Endothelial cell of umbilical vein (primary cell): ENCODE results near the gene SLC17A9. TPM values are rescaled to one million over a fixed set of nuclear protein-coding genes. Genes with fewer than 3 reads are reported as not detected.

Experiments used
- BruUV-seq: library from RNA; stranded (reverse); fragments of 400-500 nt; replicated peaks from 2 replicates; lab custom pipeline; 2021; lab: Mats Ljungman, UMichigan
- CTCF ChIA-PET: fragments of 300-600, 350-600 bp; sonication (Branson Sonifier 250); formaldehyde crosslinking; loops from one replicate; lab custom pipeline; 2021; ENCODE audit warnings: antibody characterized with exemption, inconsistent platforms; lab: Charles Lee
- POLR2A ChIA-PET: fragments of 300-600, 350-600 bp; sonication (Branson Sonifier 250); formaldehyde crosslinking; loops from one replicate; lab custom pipeline; 2021; ENCODE audit warnings: antibody characterized with exemption, inconsistent platforms; lab: Charles Lee
- DNase-seq: peaks from one replicate; pipeline ENCODE4 v3.0.0-alpha.2; 2011; ENCODE audit warnings: low read depth, low spot score
- FAIRE-seq: peaks from 2 replicates; lab custom pipeline; 2011; peaks lifted over from hg19 to GRCh38; lab: Jason Lieb, UNC
- H2AFZ ChIP-seq: 2 replicates; pipeline ENCODE4 v1.6.0; 2012; ENCODE audit warnings: low read depth, low read length, control low read depth, inconsistent platforms
- H3K27ac ChIP-seq: 2 replicates; pipeline ENCODE4 v1.5.1; 2011; ENCODE audit warnings: low read depth, mild to moderate bottlenecking, control low read depth, low read length, moderate library complexity; ENCODE audit not compliant: insufficient read depth
- H3K27me3 ChIP-seq, 2 experiments: 2 replicates each; pipeline versions ENCODE4 v1.6.0 to v1.6.1; 2011; ENCODE audit warnings: low read length in 2 of 2, mixed read lengths in 1 of 2; ENCODE audit not compliant: control insufficient read depth in 2 of 2, insufficient read depth in 2 of 2
- H3K36me3 ChIP-seq, 2 experiments: 2 replicates in 1 of 2; 3 replicates in 1 of 2; pipeline ENCODE4 v1.5.1; 2011; ENCODE audit warnings: low read length in 2 of 2, mild to moderate bottlenecking in 1 of 2, moderate library complexity in 1 of 2; ENCODE audit not compliant: control insufficient read depth in 2 of 2, insufficient read depth in 2 of 2; ENCODE audit errors: extremely low read depth in 1 of 2
- H3K4me1 ChIP-seq: 3 replicates; pipeline ENCODE4 v1.5.1; 2011; ENCODE audit warnings: mild to moderate bottlenecking, low read length; ENCODE audit not compliant: control insufficient read depth, insufficient read depth; ENCODE audit errors: extremely low read depth
- H3K4me2 ChIP-seq: 2 replicates; pipeline ENCODE4 v1.6.1; 2011; ENCODE audit warnings: low read length, control low read depth, mixed read lengths; ENCODE audit not compliant: insufficient read depth
- H3K4me3 ChIP-seq, 3 experiments: fragments of 200-600 bp in 1 of 3; sonication (generic), shearing (Covaris generic) in 1 of 3; replicated peaks in 1 of 3; 2 replicates each; pipeline ENCODE4 v1.5.1; 2011 to 2016; ENCODE audit warnings: control low read depth in 3 of 3, low read length in 3 of 3, mild to moderate bottlenecking in 2 of 3, inconsistent platforms in 1 of 3, low read depth in 1 of 3, moderate library complexity in 1 of 3; ENCODE audit not compliant: insufficient read depth in 1 of 3
- H3K79me2 ChIP-seq: 2 replicates; pipeline ENCODE4 v1.6.0; 2012; ENCODE audit warnings: low read length, inconsistent platforms; ENCODE audit not compliant: control insufficient read depth, insufficient read depth
- H3K9ac ChIP-seq: replicated peaks from 2 replicates; pipeline ENCODE3; 2011; ENCODE audit warnings: low read length, control low read depth; ENCODE audit not compliant: insufficient read depth; ENCODE audit errors: extremely low read depth
- H3K9me1 ChIP-seq: replicated peaks from 3 replicates; pipeline ENCODE4 v1.6.0; 2011; ENCODE audit warnings: mild to moderate bottlenecking, low read length; ENCODE audit not compliant: control insufficient read depth, insufficient read depth; ENCODE audit errors: extremely low read depth
- H3K9me3 ChIP-seq: replicated peaks from 2 replicates; pipeline ENCODE4 v1.5.1; 2012; ENCODE audit warnings: low read length, inconsistent platforms; ENCODE audit not compliant: control insufficient read depth, insufficient read depth
- H4K20me1 ChIP-seq: replicated peaks from 2 replicates; pipeline ENCODE3; 2011; ENCODE audit warnings: mild to moderate bottlenecking, low read length; ENCODE audit not compliant: control insufficient read depth, insufficient read depth; ENCODE audit errors: extremely low read depth
- CTCF ChIP-seq, 2 donors: IDR thresholded peaks; 1 replicate in 1 of 2; 2 replicates in 1 of 2; pipeline ENCODE4 v1.5.1; 2011; ENCODE audit warnings: low read length in 2 of 2, mild to moderate bottlenecking in 2 of 2, moderate library complexity in 2 of 2, control low read depth in 1 of 2, inconsistent platforms in 1 of 2, low read depth in 1 of 2; ENCODE audit not compliant: insufficient read depth in 1 of 2; ENCODE audit errors: extremely low read depth in 1 of 2
- EZH2 ChIP-seq: IDR thresholded peaks from 2 replicates; pipeline ENCODE4 v1.6.1; 2012; ENCODE audit warnings: borderline replicate concordance, low read depth, mild to moderate bottlenecking, moderate library complexity, low read length, inconsistent platforms; ENCODE audit not compliant: severe bottlenecking
- FOS ChIP-seq: IDR thresholded peaks from 2 replicates; pipeline ENCODE4 v1.6.1; 2011; ENCODE audit warnings: mild to moderate bottlenecking, low read length, moderate library complexity, borderline replicate concordance; ENCODE audit not compliant: insufficient read depth
- GATA2 ChIP-seq: IDR thresholded peaks from 2 replicates; pipeline ENCODE4 v1.7.0; 2011; ENCODE audit warnings: low read depth, mild to moderate bottlenecking, moderate library complexity, mixed read lengths, low read length; ENCODE audit not compliant: insufficient read length, insufficient read depth
- JUN ChIP-seq: IDR thresholded peaks from 2 replicates; pipeline ENCODE4 v1.6.1; 2011; ENCODE audit warnings: borderline replicate concordance, low read depth; ENCODE audit not compliant: insufficient read length, insufficient read depth
- MAX ChIP-seq: IDR thresholded peaks from 2 replicates; pipeline ENCODE4 v1.6.1; 2011; ENCODE audit not compliant: insufficient read depth, insufficient read length
- MYC ChIP-seq: IDR thresholded peaks from one replicate; pipeline ENCODE4 v1.6.1; 2011; ENCODE audit warnings: mild to moderate bottlenecking, low read depth, low read length
- POLR2A ChIP-seq: IDR thresholded peaks from 2 replicates; pipeline ENCODE4 v1.6.1; 2012; ENCODE audit warnings: low read depth, mild to moderate bottlenecking, control low read depth, low read length
- POLR2AphosphoS5 ChIP-seq: IDR thresholded peaks from 2 replicates; pipeline ENCODE4 v1.6.1; 2012; ENCODE audit warnings: low read depth, mild to moderate bottlenecking, control low read depth, low read length, moderate library complexity; ENCODE audit not compliant: insufficient read depth
- dilution Hi-C: fragments of 300-500 bp; cut with MboI; formaldehyde crosslinking; loops from one replicate; pipeline ENCODE4 v1.15.0; 2019; ENCODE audit warnings: low sequenced_read_pairs; ENCODE audit not compliant: extremely low pct_ligation_motif_present
- intact Hi-C: fragments of 100-400 bp; cut with micrococcal nuclease; formaldehyde crosslinking; loops from one replicate; pipeline ENCODE4 v1.10.0; 2022
- polyA plus RNA-seq, 4 experiments: library from polyadenylated mRNA; depleted of rRNA in 3 of 4; stranded (reverse) in 3 of 4; unstranded in 1 of 4; fragments of >200 nt; gene quantifications; 2 replicates each; pipeline versions ENCODE4 v1.2.1 to v1.2.3, GENCODE V29; 2011 to 2012; ENCODE audit warnings: missing spikeins in 1 of 4
- total RNA-seq: library from RNA; stranded (reverse); gene quantifications from 2 replicates; pipeline ENCODE4 v1.2.3, GENCODE V29; 2021

SLC17A9 gene
- total and polyA plus RNA-seq, 2 donors (not counting 3 experiments of a cell fraction or from before 2014, with no cell fraction given) = 38.2 to 44.5 TPM

GRCh38 chr20:63017076-63017825 is 64.7 kb downstream of the SLC17A9 start:
- no peaks in the 10 kb centered on the region for H3K4me1 ChIP-seq
- no peak overlapping the region for H3K4me2 ChIP-seq
- H3K9me3 ChIP-seq = no peaks in the 10 kb centered on the region
- ChIA-PET CTCF (no interaction called here), POLR2A (no interaction called here)
- H4K20me1 ChIP-seq = no peaks in the 10 kb centered on the region
- no TSS peak for BruUV-seq
- H3K36me3 ChIP-seq = no peaks in the 10 kb centered on the region
- no peak overlapping the region for H3K27ac ChIP-seq
- H3K4me3 ChIP-seq = no peak overlapping the region
- H3K79me2 ChIP-seq = no peaks in the 10 kb centered on the region
- intact Hi-C loops (no loop called here), dilution Hi-C loops (no loop called here)
- no peak for TF ChIP-seq GATA2
- no peak for TF ChIP-seq EZH2
- TF ChIP-seq FOS = no peak
- no peak for TF ChIP-seq POLR2AphosphoS5
- no peak for TF ChIP-seq CTCF (IDR thresholded peaks at IDR 0.05; ENCODE audit: extremely low read depth in 1 of 2, insufficient read depth in 1 of 2, low read depth in 1 of 2, low read length in 2 of 2)
- TF ChIP-seq JUN = no peak
- no peak for TF ChIP-seq MAX
- TF ChIP-seq MYC = no peak
- no peak for TF ChIP-seq POLR2A
- H3K9ac ChIP-seq = no peak overlapping the region
- no peak for FAIRE-seq
- H3K27me3 ChIP-seq = peaks cover 24 to 27% of the 10 kb centered on the region in 2 experiments
- no peaks in the 10 kb centered on the region for H3K9me1 ChIP-seq
- H2AFZ ChIP-seq = no peak overlapping the region
- no peak for DNase-seq
